Hematopoietic multipotent progenitor cell treated with erythropoietin and hydrocortisone succinate and interleukin-3 and kit ligand, for 8 days (in vitro differentiated cells): Measurements from ENCODE around the gene C14orf39.

ENCODE experiments used
- DNase-seq: peaks from one replicate; pipeline ENCODE4 v3.0.0-alpha.2; 2015

The C14orf39 gene

GRCh38 chr14:60485598-60486251 is at the start of gene C14orf39:
TSS of gene C14orf39 (minus strand) at chr14:60486063. CDS start at chr14:60485078, 985 bp downstream.
- no peak for DNase-seq

DNA sequence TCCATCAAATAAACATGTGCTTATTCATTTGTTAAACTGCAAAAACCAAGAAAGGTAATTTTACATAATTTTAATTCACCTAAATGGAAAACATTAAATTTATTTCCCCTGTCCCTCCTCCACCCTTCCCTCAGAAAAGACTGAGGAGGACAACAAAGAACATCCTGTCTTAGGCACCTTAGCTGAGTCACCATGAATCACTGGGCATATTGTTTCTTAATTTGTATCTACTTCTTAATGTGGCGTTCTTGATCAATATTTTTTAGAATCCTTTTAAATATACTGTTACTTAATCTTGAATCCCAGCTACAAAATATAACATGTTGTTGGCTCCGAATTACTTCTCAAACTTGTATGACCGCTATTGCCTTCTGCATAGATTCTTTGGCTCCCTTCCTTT is 46.6 kb upstream of the C14orf39 start:
- no peak for DNase-seq

- DNase-seq, result no peak
Measured at GRCh38 chr14:60515511-60516289, 29.8 kb upstream of the C14orf39 start.

DNA sequence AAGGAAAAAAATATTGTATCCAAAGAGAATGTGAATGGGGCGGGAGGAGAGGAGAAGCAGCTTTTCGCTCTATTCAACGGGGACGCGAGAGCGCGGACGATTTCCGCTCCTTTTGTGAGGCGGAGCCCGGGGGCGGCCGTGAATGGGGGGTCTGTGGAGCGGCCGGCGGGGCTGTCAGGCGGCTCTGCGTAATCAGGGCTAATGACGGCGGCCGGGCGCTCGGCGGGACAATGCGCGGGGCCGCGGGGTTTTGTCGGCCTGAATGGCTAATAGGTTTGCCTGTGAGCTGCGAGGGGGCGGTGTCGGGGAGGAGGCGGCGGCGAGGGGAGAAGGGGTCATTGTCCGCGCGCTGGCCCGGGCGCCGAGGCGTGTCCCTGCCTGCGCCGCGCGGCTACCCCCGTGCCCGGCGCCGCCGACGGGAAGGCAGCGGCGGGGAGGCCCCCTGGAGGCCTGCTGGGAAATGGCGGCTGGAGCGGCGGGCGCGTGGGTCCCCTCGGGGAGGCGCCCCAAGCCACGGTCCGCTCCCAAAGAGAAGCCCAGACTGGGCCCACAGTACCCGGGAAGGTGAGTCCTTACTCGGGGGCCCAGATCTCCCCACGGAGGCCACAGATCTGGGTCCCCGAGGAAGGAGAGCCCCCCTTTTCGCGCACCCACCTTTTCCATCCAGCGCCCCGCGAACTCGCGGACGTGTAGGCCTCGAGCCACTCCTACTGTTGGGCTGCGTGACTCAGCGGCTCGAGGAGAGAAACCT is 29.1 kb upstream of the C14orf39 start:
- no peak for DNase-seq

GRCh38 chr14:60514378-60514740 is 28.5 kb upstream of the C14orf39 start:
- DNase-seq, result no peak

DNA sequence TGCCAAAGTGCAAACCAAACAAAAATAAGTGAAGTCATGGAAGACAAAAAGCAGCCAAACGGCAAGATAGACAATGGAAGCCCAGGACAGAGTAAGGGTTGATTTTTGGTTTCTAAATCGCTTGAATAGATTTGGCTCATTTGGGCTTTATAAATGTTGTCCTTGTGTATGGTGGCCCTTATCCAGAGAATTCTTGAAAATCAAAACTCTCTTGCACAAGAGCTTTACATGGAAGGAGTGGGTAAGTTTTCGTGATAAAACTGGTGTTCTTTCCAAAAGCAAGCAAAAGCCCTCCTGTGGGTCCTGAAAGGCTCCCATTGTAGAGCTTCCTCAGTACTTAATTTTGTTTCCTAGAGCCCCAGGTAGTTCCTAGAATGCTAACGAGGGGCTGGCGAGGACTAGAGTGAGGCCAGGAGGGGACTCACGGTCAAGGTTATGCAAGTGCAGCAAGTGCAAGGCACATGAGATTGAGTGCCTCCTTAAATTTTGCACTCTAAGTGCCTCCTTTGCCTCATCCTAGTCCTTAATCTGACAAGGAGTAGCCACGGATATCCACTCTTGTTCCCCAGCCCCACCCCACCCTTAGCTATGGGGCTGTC is 27.2 kb upstream of the C14orf39 start:
- DNase-seq, result no peak

DNA sequence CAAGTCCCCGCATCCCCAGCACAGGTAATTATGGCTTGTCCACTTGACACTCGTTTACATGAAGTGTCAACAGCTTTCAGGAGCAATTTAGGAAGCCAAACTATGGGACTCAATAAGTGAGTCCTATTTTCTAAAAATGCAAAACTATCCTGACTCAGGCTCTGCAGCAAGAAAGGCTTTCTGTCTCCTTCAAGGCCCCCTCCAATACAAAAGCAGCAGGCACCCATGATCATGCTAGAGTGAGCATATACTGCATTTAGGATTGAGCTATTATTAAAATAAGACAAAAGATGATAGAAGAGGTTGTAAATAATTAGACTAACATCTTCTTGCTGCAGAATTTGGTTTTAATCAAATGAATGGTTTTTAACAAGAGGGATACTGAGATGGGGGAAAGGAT is 26.3 kb upstream of the C14orf39 start:
- no peak for DNase-seq

DNA sequence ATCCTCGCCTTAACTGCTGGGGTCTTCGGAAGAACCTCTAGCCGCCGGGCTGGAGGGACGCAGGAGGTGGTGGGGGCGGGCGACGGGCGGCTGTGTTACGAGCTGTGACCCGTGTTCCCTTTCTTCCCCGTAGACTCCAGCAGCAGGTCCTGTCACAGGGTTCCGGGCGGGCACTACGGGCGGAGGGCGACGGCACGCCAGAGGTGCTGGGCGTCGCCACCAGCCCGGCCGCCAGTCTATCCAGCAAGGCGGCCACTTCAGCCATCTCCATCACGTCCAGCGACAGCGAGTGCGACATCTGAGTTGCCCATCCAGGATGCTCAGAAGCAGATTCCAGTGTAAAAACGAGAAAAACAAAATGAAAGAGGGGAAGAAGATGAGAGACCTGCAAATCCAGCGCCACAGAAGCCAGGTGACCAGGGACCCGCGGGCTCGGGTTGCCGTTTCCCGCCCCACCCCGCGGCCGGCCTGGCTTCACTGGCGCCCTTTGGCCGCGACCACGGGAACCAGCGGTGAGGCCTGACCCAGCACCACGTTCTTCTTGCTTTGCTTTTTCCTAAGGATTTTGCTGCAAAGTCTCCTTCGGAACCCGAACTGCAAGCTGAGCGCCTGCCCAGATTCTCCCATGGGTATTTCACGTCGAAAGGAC is 25.2 kb upstream of the C14orf39 start:
- DNase-seq, result no peak

DNA sequence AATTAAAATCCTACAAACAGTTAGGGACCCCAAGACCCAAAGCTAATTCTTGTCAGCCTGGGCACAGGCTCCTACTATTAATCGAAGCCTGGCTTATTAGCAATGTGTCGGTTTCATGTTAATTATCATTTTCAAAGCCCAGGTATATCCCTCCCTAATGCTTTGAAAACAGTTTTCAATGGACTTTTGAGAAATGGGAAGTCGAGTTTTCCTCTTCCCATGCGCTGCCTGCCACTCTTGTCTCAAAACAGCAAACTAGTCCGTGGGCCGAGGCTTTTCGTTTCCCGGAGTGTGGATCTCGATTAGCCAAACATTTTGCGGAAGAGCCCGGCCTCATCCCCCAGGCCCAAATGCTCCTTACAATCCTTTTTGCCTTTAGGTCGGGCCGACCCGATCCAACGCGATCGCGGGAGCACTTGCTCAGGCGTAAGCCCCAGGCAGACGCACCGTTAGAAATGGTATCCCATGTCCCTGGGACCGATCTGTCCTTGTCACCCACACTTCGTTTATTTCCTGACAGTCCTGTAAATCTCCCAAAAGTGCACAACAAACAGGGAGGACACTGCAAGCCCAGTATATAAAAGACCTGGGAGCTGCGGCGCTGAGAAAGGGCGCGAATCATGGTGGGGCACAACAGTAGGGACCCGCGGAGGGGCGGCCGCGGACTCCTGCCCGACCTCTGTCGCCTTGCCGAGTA is 24.5 kb upstream of the C14orf39 start:
- no peak for DNase-seq

GRCh38 chr14:60509438-60510253 is 23.8 kb upstream of the C14orf39 start:
- no peak for DNase-seq

DNA sequence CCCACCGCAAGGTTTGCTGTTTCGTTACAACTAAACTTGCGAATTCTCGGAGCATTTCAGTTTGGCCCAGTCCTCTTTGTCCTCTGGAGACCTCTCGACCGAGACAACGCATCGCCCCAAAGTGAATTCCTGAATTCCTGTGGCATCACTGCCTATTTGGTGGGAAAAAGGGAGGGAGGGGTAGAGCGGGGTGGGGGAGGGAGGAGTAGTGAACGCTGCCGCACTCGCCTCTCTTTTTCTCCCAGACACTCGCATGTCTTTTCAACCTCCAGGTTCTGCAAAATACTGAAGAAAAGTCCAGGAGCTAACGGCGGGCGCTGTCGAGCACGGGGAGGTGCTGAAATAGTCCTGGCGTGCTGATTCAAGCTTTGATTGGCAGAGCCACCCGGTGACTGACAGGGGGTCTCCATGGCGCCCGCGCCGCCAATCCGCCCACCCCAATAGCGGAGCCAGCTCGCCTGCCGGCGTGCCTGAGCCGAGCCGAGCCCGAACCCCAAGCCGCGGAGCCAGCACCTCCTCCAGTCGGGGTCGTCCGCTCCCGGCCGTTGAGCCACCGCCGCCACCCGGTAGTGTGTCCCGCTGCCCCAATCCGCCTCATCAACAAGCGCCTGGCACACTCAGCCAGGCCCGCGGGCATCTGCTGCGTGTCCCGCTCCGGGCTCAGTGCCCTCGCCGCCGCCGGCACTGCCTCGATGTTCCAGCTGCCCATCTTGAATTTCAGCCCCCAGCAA is 23.0 kb upstream of the C14orf39 start, which contains the start of gene SIX6:
SIX6 (plus strand) TSS at position 440 of the 731 bp plus-strand sequence; CDS start at position 693, 253 bp downstream.
- DNase-seq, result no peak

DNA sequence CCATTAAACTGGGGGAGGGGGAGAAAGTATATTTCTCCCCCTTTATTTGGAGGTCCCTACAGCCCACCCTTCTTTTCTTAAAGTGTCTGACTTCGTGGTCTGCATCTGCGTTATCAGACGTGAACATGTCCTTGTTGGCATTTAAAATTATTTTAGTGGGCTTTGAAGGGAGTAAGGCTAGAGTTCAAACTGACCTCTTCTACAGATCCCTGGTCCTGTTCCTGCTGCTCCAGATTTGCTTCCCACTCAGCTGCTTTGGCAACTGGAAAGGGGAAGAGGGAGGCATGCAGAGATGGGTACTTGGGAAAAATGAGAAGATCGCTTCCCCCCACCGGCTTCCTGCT is 22.5 kb upstream of the C14orf39 start:
- DNase-seq, result no peak

DNA sequence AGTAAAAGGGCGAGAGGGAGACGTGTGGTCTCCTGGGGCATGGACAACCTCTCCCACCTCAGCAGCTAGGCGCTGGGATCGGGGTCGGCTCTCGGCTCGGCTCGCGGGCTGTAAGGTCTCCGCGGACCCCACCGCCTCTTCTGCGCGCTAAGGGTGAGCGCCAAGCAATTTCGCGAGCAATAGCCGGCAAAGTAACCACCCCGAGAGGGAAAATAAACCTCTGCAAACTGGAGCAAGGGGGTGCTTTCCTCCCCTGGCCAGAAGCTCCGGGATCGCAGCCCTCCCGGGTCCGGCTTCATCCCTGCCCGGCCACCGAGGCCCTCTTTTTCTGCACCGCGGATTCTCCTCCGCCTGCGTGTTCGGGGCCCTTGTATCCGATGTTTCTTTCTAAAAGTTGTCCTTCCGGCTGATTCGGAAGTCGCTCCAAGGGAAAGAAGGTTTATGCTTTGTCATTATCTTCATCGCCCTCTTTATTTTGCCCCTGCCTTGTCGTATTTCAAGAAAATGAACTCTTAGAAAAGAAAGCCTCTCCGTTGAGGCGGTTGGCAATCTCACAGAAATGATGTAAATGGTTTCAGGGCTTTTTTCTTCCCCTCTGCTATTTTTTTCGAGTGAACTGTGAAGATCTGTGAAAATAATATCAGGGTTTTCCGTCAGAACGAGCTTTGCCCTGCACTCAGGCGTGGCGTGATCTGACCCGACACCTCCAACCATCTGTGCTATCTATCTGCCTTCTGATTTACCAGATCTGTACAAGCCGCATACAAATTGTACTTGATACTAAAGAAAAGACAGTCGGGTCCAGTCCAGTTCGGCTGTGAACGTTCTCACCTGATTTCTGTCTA is 21.3 kb upstream of the C14orf39 start:
- no peak for DNase-seq

GRCh38 chr14:60506462-60506984 is 20.7 kb upstream of the C14orf39 start:
- DNase-seq, result no peak

GRCh38 chr14:60506010-60506409 is 20.1 kb upstream of the C14orf39 start:
- no peak for DNase-seq

DNA sequence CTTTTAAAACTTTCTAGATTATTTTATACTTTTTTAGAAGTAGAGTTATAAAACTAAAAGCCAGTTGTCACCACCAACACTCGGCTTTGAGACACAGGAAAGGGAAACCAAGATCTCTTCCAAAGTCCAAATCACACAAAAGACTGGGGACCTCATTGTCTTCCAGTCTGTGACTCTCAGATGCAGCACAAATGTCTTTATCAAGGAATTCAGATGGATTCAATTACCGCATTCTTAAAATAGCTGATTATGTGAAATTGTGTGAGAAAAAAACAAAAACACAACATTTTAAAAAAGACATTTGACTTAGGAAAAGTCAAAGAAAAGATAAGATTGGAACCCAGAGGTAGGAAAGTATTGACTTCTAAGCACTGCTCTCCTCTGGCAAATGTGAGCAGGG is 19.6 kb upstream of the C14orf39 start:
- DNase-seq, result no peak

GRCh38 chr14:60502541-60502940 is 16.7 kb upstream of the C14orf39 start:
- no peak for DNase-seq

DNA sequence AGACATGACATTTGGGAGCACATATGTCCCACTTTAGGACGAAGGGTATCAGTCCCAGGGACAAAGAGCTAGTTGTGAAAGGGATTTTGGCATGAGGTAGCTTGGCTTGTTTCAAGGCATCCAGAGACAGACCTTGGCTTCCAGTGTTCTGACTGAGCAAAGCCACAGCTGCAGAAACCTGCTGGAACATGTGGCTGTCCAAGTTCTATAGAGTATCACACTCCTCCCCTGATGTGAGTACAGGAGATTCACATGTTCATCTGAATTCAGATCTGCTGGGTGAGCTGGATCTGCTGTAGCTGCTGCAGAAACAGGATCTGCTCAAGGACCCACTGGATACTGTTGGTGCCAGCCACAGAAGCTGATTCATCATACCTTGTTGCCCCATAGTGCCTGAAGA is 10.1 kb upstream of the C14orf39 start:
- no peak for DNase-seq

DNA sequence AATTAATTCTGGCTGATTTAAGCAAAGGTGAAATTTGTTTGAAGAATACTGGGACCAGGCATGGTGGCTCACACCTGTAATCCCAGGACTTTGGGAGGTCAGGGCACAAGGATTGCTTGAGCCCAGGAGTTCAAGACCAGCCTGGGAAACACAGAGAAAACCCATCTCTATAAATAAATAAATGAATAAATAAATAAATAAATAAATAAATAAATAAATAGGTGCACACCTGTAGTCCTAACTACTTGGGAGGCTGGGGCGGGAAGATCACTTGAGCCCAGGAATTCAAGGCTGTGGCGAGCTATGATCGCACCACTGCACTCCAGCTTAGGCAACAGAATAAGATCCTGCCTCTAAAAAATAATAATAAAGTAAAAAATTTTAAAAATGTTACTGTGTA is 4.4 kb upstream of the C14orf39 start:
- no peak for DNase-seq
